Measurements from ENCODE around the gene MACROD2. TPM values are rescaled to one million over a fixed set of nuclear protein-coding genes. Genes with fewer than 3 reads are reported as not detected.

Gene MACROD2
- total and polyA plus RNA-seq, 2 of the 4 experiments (the other 2 are of a cell fraction), result not detected

- ATAC-seq (ENCODE audit: low read depth), result no peak
- no peaks in the 10 kb centered on the region for H3K4me1 ChIP-seq (ENCODE audit: control insufficient read depth, insufficient read depth, low read length)
- in situ Hi-C loops (cut with MboI; ENCODE audit: low sequenced_read_pairs), result no loop called here
- H2BK15ac ChIP-seq (ENCODE audit: low read depth, low read length), result no peak overlapping the region
- H2AK5ac ChIP-seq (ENCODE audit: low read depth, low read length), result no peak overlapping the region
- ChIA-PET CTCF (no interaction called here), POLR2A (ENCODE audit: unreplicated experiment) (no interaction called here)
- no peak overlapping the region for H3K56ac ChIP-seq (ENCODE audit: extremely low read depth, insufficient read depth, low read length)
- no peaks in the 10 kb centered on the region for H3K9me1 ChIP-seq (ENCODE audit: insufficient read depth, low read length)
- H3K4me2 ChIP-seq (ENCODE audit: low read depth, low read length), result no peak overlapping the region
- H3K79me1 ChIP-seq (ENCODE audit: low read depth in 1 of 2, low read length in 2 of 2), result no peaks in the 10 kb centered on the region
- H4K8ac ChIP-seq (ENCODE audit: low read depth in 2 of 2, low read length in 2 of 2), result no peak overlapping the region
- no peaks in the 10 kb centered on the region for H3K36me3 ChIP-seq (ENCODE audit: control insufficient read depth, insufficient read depth, low read length)
- no peak overlapping the region for H3K14ac ChIP-seq (replicated peaks; ENCODE audit: low read depth, low read length)
- H4K20me1 ChIP-seq (ENCODE audit: insufficient read depth, low read length), result no peaks in the 10 kb centered on the region
- H3K27me3 ChIP-seq (ENCODE audit: control insufficient read depth, insufficient read depth, low read length), result no peaks in the 10 kb centered on the region
- intact Hi-C loops (cut with micrococcal nuclease), result no loop called here
- no peak for DNase-seq
- no peak overlapping the region for H4K91ac ChIP-seq (ENCODE audit: insufficient read depth, low read depth, low read length)
- no peak overlapping the region for H2AFZ ChIP-seq (replicated peaks; ENCODE audit: low read length, poor library complexity)
- H2BK120ac ChIP-seq (ENCODE audit: low read depth, low read length), result no peak overlapping the region
- H2BK5ac ChIP-seq (ENCODE audit: low read depth, low read length, poor library complexity, severe bottlenecking), result no peak overlapping the region
- H3K4ac ChIP-seq (ENCODE audit: low read depth, low read length), result no peak overlapping the region
- no peak overlapping the region for H2AK9ac ChIP-seq (replicated peaks; ENCODE audit: low read depth, low read length, poor library complexity)
- peaks cover 13% of the 10 kb centered on the region; the same call in 1 of the 2 replicates for H3K9me3 ChIP-seq (ENCODE audit: control insufficient read depth, insufficient read depth, low read length)
- BruUV-seq (replicated peaks), result no TSS peak
- H3K4me3 ChIP-seq (ENCODE audit: insufficient read depth, low read depth, low read length), result no peak overlapping the region
- no peak overlapping the region for H4K5ac ChIP-seq (ENCODE audit: low read depth, low read length)
- H3K9ac ChIP-seq (ENCODE audit: low read depth, low read length), result no peak overlapping the region
- dilution Hi-C loops (cut with HindIII; ENCODE audit: low sequenced_read_pairs, unreplicated experiment), result no loop called here
- TF ChIP-seq CHD1 (IDR thresholded peaks at IDR 0.05; ENCODE audit: low read depth, low read length), result no peak
- TF ChIP-seq RFX5 (IDR thresholded peaks at IDR 0.05; ENCODE audit: low read depth, low read length), result no peak
- no peak for TF ChIP-seq SMC3 (IDR thresholded peaks at IDR 0.05; ENCODE audit: low read depth, low read length)
- no peak for TF ChIP-seq MXI1 (IDR thresholded peaks at IDR 0.05; ENCODE audit: borderline replicate concordance, low read depth, low read length)
- TF ChIP-seq CTCF (conservative IDR thresholded peaks at IDR 0.05; ENCODE audit: low read depth, low read length), result no peak
- no peak for TF ChIP-seq CEBPB (IDR thresholded peaks at IDR 0.05; ENCODE audit: low read depth, low read length)
- no peak for TF ChIP-seq NFE2L2 (IDR thresholded peaks at IDR 0.05; ENCODE audit: low read depth, low read length)
- no peak for TF ChIP-seq RCOR1 (IDR thresholded peaks at IDR 0.05; ENCODE audit: insufficient replicate concordance, low read length)
- TF ChIP-seq MAZ (IDR thresholded peaks at IDR 0.05; ENCODE audit: borderline replicate concordance, low read depth, low read length), result no peak
- TF ChIP-seq POLR2A (IDR thresholded peaks at IDR 0.05; ENCODE audit: low read depth, low read length), result no peak
- no peak for TF ChIP-seq ELK1 (IDR thresholded peaks at IDR 0.05; ENCODE audit: borderline replicate concordance, low read depth, low read length)
- no peak for TF ChIP-seq RAD21 (IDR thresholded peaks at IDR 0.05; ENCODE audit: low read length)
- no peak for TF ChIP-seq USF2 (IDR thresholded peaks at IDR 0.05; ENCODE audit: low read depth, low read length)
- TF ChIP-seq BHLHE40 (IDR thresholded peaks at IDR 0.05; ENCODE audit: low read depth, low read length), result no peak
- TF ChIP-seq FOS (IDR thresholded peaks at IDR 0.05; ENCODE audit: low read depth, low read length), result no peak
- no peak overlapping the region for H3K27ac ChIP-seq (ENCODE audit: insufficient read depth, low read length)
- no peak overlapping the region for H2BK20ac ChIP-seq (ENCODE audit: low read depth, low read length)
- H3K18ac ChIP-seq (ENCODE audit: low read depth, low read length), result no peak overlapping the region
- H3K23ac ChIP-seq (ENCODE audit: low read depth, low read length), result no peak overlapping the region
- WGBS, 2 experiments (ENCODE audit: extremely low coverage in 2 of 2, insufficient read length in 1 of 2), result 0% methylated on average over 1 of the region's 8 CpGs; no CpG with 5 or more reads in 1 of the 2 experiments
These were observed 1038.6 kb downstream of the MACROD2 start for GRCh38 chr20:15033891-15034290.

Measured in IMR-90 (cell line).